GM19238 (cell line): ENCODE results near the gene DTWD2.
"Not testable (repeated sequence)": the region's sequence is repeated elsewhere in the genome, so short reads cannot be mapped to it uniquely, and the experiment has no call there.

Experiments used
- DNase-seq: peaks from one replicate; pipeline ENCODE4 v3.0.0; 2011; ENCODE audit warnings: low spot score; ENCODE audit not compliant: insufficient read length

DTWD2 gene

GRCh38 chr5:118998861-118999260 lies 10.5 kb upstream of the DTWD2 start:
- DNase-seq, result not testable (repeated sequence)

DNA sequence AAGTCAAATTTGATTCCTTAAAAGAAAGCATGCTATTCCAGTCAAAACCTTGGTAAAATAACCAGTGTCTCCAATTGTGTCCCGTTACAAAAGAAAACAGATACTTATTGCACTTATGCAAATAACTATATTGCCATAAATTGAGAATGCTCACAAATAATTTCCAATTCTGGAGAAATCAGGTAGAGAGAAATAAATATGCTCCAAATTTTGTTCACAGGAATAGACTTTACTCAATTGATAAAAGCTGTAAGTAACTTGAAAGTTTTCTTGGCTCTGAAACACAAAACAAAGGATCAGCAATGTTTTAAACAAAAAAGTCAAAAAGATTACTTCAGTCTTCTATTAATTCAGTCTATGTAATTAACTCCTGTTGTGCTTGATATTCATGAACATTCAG lies 7.8 kb upstream of the DTWD2 start:
- DNase-seq, result no peak

GRCh38 chr5:118994595-118994994 lies 6.2 kb upstream of the DTWD2 start:
- no peak for DNase-seq

DNA sequence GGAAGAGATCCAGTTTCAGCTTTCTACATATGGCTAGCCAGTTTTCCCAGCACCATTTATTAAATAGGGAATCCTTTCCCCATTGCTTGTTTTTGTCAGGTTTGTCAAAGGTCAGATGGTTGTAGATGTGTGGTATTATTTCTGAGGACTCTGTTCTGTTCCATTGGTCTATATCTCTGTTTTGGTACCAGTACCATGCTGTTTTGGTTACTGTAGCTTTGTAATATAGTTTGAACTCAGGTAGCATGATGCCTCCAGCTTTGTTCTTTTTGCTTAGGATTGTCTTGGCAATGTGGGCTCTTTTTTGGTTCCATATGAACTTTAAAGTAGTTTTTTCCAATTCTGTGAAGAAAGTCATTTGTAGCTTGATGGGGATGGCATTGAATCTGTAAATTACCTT lies 4.8 kb upstream of the DTWD2 start:
- not testable (repeated sequence) for DNase-seq

- DNase-seq, result not testable (repeated sequence)
These were observed 3.7 kb upstream of the DTWD2 start for GRCh38 chr5:118992055-118992454.

- no peak for DNase-seq
These were observed 2.2 kb upstream of the DTWD2 start for GRCh38 chr5:118990582-118990981.

- DNase-seq, result no peak
These were observed 1.5 kb upstream of the DTWD2 start for GRCh38 chr5:118989816-118990215.

GRCh38 chr5:118988866-118989180 lies 476 bp upstream of the DTWD2 start:
- no peak for DNase-seq

DNA sequence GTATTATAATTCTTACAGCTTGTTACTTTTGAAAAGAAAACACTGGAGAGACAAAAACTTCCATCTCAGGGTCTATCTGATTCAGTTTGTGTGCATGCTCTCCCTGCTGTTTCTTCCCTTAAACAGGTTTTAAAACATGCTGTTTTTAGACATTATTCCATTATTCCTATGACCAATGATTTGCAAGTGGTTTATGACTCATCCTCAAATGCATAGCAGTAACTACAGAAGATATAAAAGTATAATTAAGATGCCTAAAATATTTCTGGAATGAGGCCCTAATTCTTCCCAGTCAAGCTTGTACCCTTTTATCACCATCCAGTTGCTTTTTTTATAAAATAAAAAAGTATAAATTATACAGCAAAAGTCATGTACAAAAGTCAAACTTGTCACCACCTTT lies 3.7 kb downstream of the DTWD2 start:
- no peak for DNase-seq

DNA sequence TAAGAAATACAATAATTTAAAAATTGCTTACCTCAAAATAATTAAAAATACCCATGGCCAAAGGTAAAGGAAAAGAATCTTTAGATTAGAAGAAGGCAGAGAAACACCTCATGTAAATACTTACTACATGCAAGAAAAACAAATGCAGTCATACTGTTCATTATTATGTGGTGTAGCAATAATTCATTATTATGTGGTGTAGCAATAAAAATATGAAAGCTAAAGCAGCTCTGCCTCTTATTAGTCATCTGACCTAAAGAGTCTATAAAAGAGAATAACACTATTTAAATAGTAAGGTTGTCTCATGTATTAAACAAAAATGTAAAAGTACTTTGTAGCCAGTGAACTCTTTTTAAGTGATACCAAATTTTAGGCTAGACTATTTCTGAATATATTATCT lies 6.6 kb downstream of the DTWD2 start:
- no peak for DNase-seq

GRCh38 chr5:118980438-118980837 lies 7.9 kb downstream of the DTWD2 start:
- no peak for DNase-seq

DNA sequence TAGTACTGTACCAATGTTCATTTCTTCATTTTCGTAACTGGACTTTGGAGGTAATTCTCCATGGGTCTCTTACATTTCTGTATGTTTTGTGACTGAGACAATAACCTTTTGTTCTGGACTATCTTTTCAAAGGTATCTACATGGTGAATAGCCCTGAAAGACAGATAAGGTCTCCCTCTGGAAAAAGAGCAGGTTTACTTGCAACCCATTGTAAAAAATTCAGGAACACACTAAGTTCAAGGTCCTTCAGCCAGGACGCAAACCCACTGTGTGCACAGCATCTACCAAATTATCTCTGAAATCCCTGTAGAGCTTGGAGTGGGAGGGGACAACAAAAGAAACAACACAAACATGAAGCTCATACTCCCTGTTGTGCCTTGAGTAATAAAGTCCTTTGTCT lies 8.3 kb downstream of the DTWD2 start:
- DNase-seq, result no peak

GRCh38 chr5:118973779-118974445 lies 14.4 kb downstream of the DTWD2 start:
- DNase-seq, result not testable (repeated sequence)

- no peak for DNase-seq
These were observed 19.4 kb downstream of the DTWD2 start for GRCh38 chr5:118968925-118969375.

GRCh38 chr5:118968406-118968911 lies 19.9 kb downstream of the DTWD2 start:
- DNase-seq, result no peak

DNA sequence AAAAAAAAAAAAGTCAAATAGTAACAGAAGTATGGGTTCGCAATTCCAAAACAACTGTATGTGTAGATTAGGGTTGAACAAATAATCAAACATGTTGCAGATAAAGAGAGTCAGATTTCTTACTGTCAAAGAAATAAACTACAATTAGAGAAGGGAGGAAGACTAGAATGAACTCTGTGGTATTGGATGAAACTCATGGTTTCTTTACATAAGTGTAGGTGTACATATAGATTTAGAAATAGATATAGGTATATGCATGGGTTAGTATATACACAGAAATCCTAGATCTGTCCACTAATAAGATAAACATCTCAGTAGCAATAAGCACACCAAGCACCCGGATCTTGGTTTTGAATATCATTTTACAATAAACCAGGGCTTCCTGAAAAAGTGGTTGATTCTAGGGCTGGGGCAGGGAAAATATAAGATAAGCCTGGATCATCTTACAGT lies 21.3 kb downstream of the DTWD2 start:
- DNase-seq, result no peak

DNA sequence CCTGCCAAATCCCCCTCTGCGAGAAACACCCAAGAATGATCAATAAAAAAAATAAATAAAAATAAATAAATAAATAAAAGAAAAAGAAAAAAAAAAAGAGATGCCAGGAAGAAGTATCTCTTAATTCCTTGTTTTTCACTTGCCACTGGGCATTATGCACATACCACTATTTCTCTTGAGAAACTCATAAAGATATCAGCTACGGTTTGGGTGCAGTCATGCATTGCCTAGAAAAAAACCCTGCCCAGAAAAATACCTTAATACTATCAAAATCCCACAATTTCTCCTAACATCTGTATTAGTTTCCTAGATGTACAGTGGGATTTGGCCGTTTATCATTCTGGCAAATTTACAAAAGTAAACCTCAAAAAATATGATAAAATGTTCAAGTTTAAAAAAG lies 22.5 kb downstream of the DTWD2 start:
- DNase-seq, result no peak

DNA sequence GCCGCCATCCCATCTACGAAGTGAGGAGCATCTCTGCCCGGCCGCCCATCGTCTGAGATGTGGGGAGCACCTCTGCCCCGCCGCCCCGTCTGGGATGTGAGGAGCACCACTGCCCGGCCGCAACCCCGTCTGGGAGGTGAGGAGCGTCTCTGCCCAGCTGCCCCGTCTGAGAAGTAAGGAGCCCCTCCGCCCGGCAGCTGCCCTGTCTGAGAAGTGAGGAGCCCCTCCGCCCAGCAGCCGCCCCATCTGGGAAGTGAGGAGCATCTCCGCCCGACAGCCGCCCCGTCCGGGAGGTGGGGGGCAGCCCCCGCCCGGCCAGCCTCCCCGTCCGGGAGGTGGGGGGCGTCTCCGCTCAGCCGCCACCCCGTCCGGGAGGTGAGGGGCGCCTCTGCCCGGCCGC lies 23.4 kb downstream of the DTWD2 start:
- DNase-seq, result not testable (repeated sequence)

DNA sequence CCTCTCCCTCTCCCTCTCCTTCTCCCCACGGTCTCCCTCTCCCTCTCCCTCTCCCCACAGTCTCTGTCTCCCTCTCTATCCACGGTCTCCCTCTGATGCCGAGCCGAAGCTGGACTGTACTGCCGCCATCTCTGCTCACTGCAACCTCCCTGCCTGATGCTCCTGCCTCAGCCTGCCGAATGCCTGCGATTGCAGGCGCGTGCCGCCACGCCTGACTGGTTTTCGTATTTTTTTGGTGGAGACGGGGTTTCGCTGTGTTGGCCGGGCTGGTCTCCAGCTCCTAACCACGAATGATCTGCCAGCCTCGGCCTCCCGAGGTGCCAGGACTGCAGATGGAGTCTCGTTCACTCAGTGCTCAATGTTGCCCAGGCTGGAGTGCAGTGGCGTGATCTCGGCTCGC lies 24.0 kb downstream of the DTWD2 start:
- DNase-seq, result not testable (repeated sequence)

DNA sequence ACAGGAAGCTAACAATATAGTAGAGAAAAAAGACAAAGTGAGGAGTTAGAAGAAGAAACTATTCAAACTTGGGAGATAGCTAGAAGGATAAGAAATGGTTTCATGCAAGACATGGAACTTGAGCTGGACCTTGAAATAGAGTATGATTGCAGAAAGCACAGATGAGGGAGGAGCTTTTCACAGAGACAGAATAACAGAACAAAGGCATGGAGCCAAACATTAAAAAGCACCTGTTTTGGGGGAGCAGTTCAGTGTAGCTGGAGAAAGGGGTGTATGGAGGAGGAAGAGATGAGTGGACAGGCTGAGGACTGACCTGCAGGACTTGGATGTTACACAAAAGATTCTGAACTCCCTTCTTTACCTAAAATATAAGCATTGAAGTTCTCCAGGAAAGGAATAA lies 25.2 kb downstream of the DTWD2 start:
- DNase-seq, result no peak

- no peak for DNase-seq
These were observed 27.8 kb downstream of the DTWD2 start for GRCh38 chr5:118960557-118960956.

- DNase-seq, result no peak
These were observed 31.6 kb downstream of the DTWD2 start for GRCh38 chr5:118956727-118957126.

- DNase-seq, result no peak
These were observed 34.7 kb downstream of the DTWD2 start for GRCh38 chr5:118953652-118954005.
